Hepatocyte (in vitro differentiated cells): ENCODE data around the gene RXRA. TPM values are rescaled to one million over a fixed set of nuclear protein-coding genes. Genes with fewer than 3 reads are reported as not detected.

Experiments used
- DNase-seq: peaks from one replicate; pipeline ENCODE4 v3.0.0-alpha.2; 2016; ENCODE audit warnings: low spot score
- H2AFZ ChIP-seq: fragments of 200-600 bp; sonication (generic); 2 replicates; pipeline ENCODE4 v1.6.0; 2016; ENCODE audit warnings: antibody characterized with exemption, mild to moderate bottlenecking
- H3K27ac ChIP-seq: fragments of 200-600 bp; sonication (generic); 2 replicates; pipeline ENCODE4 v1.5.1; 2016; ENCODE audit warnings: mild to moderate bottlenecking
- H3K27me3 ChIP-seq: fragments of 200-600 bp; sonication (generic); 2 replicates; pipeline ENCODE4 v1.6.1; 2016
- H3K36me3 ChIP-seq: fragments of 200-600 bp; sonication (generic); replicated peaks from 2 replicates; pipeline ENCODE4 v1.5.1; 2016; ENCODE audit warnings: low read depth; ENCODE audit not compliant: insufficient read depth
- H3K4me1 ChIP-seq: fragments of 200-600 bp; sonication (generic); 2 replicates; pipeline ENCODE4 v1.5.1; 2016; ENCODE audit warnings: mild to moderate bottlenecking, moderate library complexity; ENCODE audit not compliant: insufficient read depth
- H3K4me2 ChIP-seq: fragments of 200-600 bp; sonication (generic); 2 replicates; pipeline ENCODE4 v1.6.0; 2016
- H3K4me3 ChIP-seq: fragments of 200-600 bp; sonication (generic); 2 replicates; pipeline ENCODE4 v1.5.1; 2016; ENCODE audit warnings: mild to moderate bottlenecking
- H3K79me2 ChIP-seq: fragments of 200-600 bp; sonication (generic); 2 replicates; pipeline ENCODE4 v1.6.0; 2017; ENCODE audit warnings: mild to moderate bottlenecking
- H3K9me2 ChIP-seq: fragments of 200-600 bp; sonication (generic); replicated peaks from 2 replicates; pipeline ENCODE4 v1.6.0; 2017; ENCODE audit warnings: mild to moderate bottlenecking; ENCODE audit not compliant: insufficient read depth
- H3K9me3 ChIP-seq: fragments of 200-600 bp; sonication (generic); 2 replicates; pipeline ENCODE4 v1.5.1; 2016; ENCODE audit warnings: low read depth, mild to moderate bottlenecking
- H4K20me1 ChIP-seq: fragments of 200-600 bp; sonication (generic); 2 replicates; pipeline ENCODE4 v1.6.0; 2016; ENCODE audit warnings: mild to moderate bottlenecking; ENCODE audit not compliant: insufficient read depth, poor library complexity, severe bottlenecking
- CTCF ChIP-seq: fragments of 200-600 bp; sonication (generic); IDR thresholded peaks from 2 replicates; pipeline ENCODE4 v1.5.1; 2016; ENCODE audit warnings: antibody characterized with exemption, mild to moderate bottlenecking; ENCODE audit not compliant: poor library complexity
- EZH2 ChIP-seq: fragments of 200-600 bp; sonication (generic); IDR thresholded peaks from 2 replicates; pipeline ENCODE4 v1.6.1; 2016; ENCODE audit warnings: antibody characterized with exemption, mild to moderate bottlenecking, borderline replicate concordance
- EZH2phosphoT487 ChIP-seq: fragments of 200-600 bp; sonication (generic); IDR thresholded peaks from one replicate; pipeline ENCODE4 v1.6.1; 2018; ENCODE audit warnings: antibody characterized with exemption, mild to moderate bottlenecking, low read depth, moderate library complexity; ENCODE audit not compliant: unreplicated experiment, severe bottlenecking
- WGBS: methylation state at CpG from one replicate; pipeline ENCODE4 v1.1.6; 2016; ENCODE audit warnings: low lambda C conversion rate; ENCODE audit errors: missing lambda C conversion rate; 5-methylcytosine and 5-hydroxymethylcytosine counted together
- polyA plus RNA-seq: library from polyadenylated mRNA; unstranded; fragments of >200 nt; fragmentation: Nextera tagmentation; extraction: Ambion mirVana; gene quantifications from 2 replicates; pipeline ENCODE4 v1.2.1, GENCODE V29; 2016
- total RNA-seq: library from RNA; depleted of rRNA; stranded (reverse); fragments of >200 nt; gene quantifications from 2 replicates; pipeline ENCODE4 v1.2.3, GENCODE V29; 2014

The RXRA gene
- total and polyA plus RNA-seq, 2 experiments from 2014 or later, result 35.9 to 41.6 TPM

- DNase-seq, result no peak
- 84% methylated on average over 5 of the region's 5 CpGs for WGBS
- Histone ChIP-seq H3K4me2 (no peak overlapping the region), H3K4me1 (peaks cover 23% of the 10 kb centered on the region), H3K4me3 (no peak overlapping the region), H3K27ac (no peak overlapping the region), H3K9me3 (no peaks in the 10 kb centered on the region), H3K79me2 (no peaks in the 10 kb centered on the region), H4K20me1 (no peaks in the 10 kb centered on the region), H3K9me2 (no peaks in the 10 kb centered on the region), H2AFZ (no peak overlapping the region), H3K27me3 (no peaks in the 10 kb centered on the region), H3K36me3 (no peaks in the 10 kb centered on the region)
- TF ChIP-seq CTCF, result no peak
- TF ChIP-seq EZH2phosphoT487, result no peak
- no peak for TF ChIP-seq EZH2
These were observed 134.6 kb downstream of the RXRA start for GRCh38 chr9:134460896-134461295.

GRCh38 chr9:134461426-134461982 is 135.2 kb downstream of the RXRA start:
- no peaks in the 10 kb centered on the region for H4K20me1 ChIP-seq
- H3K9me2 ChIP-seq, result no peaks in the 10 kb centered on the region
- no peaks in the 10 kb centered on the region for H3K9me3 ChIP-seq
- DNase-seq, result no peak
- 90% methylated on average over 8 of the region's 8 CpGs for WGBS
- TF ChIP-seq EZH2phosphoT487, result no peak
- TF ChIP-seq CTCF, result no peak
- H3K27ac ChIP-seq, result no peak overlapping the region
- H3K36me3 ChIP-seq, result no peaks in the 10 kb centered on the region
- H3K4me3 ChIP-seq, result no peak overlapping the region
- H3K4me1 ChIP-seq, result peaks cover 20% of the 10 kb centered on the region
- H2AFZ ChIP-seq, result no peak overlapping the region
- no peak overlapping the region for H3K4me2 ChIP-seq
- H3K79me2 ChIP-seq, result no peaks in the 10 kb centered on the region
- no peaks in the 10 kb centered on the region for H3K27me3 ChIP-seq

GRCh38 chr9:134462318-134462717 is 136.1 kb downstream of the RXRA start:
- Histone ChIP-seq H2AFZ (no peak overlapping the region), H3K27me3 (no peaks in the 10 kb centered on the region), H3K36me3 (no peaks in the 10 kb centered on the region), H3K4me3 (no peak overlapping the region), H4K20me1 (no peaks in the 10 kb centered on the region), H3K9me2 (no peaks in the 10 kb centered on the region), H3K79me2 (no peaks in the 10 kb centered on the region), H3K4me2 (no peak overlapping the region), H3K27ac (no peak overlapping the region), H3K9me3 (no peaks in the 10 kb centered on the region), H3K4me1 (peaks cover 14% of the 10 kb centered on the region)
- TF ChIP-seq EZH2, result no peak
- TF ChIP-seq CTCF, result no peak
- TF ChIP-seq EZH2phosphoT487, result no peak
- WGBS, result 86% methylated on average over 13 of the region's 13 CpGs
- no peak for DNase-seq

GRCh38 chr9:134463280-134463679 is 137.0 kb downstream of the RXRA start:
- Histone ChIP-seq H3K36me3 (no peaks in the 10 kb centered on the region), H3K9me3 (no peaks in the 10 kb centered on the region), H3K27me3 (no peaks in the 10 kb centered on the region), H3K79me2 (no peaks in the 10 kb centered on the region), H3K4me3 (no peak overlapping the region), H3K4me2 (no peak overlapping the region), H3K4me1 (peaks cover 8% of the 10 kb centered on the region), H3K27ac (no peak overlapping the region), H2AFZ (no peak overlapping the region), H4K20me1 (no peaks in the 10 kb centered on the region), H3K9me2 (no peaks in the 10 kb centered on the region)
- DNase-seq, result no peak
- TF ChIP-seq CTCF (no peak), EZH2 (no peak), EZH2phosphoT487 (no peak)
- 95% methylated on average over 7 of the region's 7 CpGs for WGBS
